ENCODE results near the gene GPN2. TPM values are rescaled to one million over a fixed set of nuclear protein-coding genes. Genes with fewer than 3 reads are reported as not detected.

Gene GPN2
- total and polyA plus RNA-seq, 4 donors = 9.5 to 12.7 (median 10.4) TPM

- TF ChIP-seq GABPA (IDR thresholded peaks at IDR 0.05 in 1 of 2, conservative IDR thresholded peaks at IDR 0.05 in 1 of 2) = no peak
- no peak for TF ChIP-seq HNF4A (conservative IDR thresholded peaks at IDR 0.05)
These were observed 27.1 kb downstream of the GPN2 start, which contains the start of gene SFN (continued) for GRCh38 chr1:26862781-26863684.

GRCh38 chr1:26861889-26862378, 28.1 kb downstream of the GPN2 start:
- no peaks in the 10 kb centered on the region for H3K9me3 ChIP-seq (ENCODE audit: control insufficient read depth in 4 of 4, low read length in 3 of 4)
- 95% methylated on average over 7 of the region's 7 CpGs for WGBS
- H3K9ac ChIP-seq (ENCODE audit: low read depth in 1 of 2, low read length in 2 of 2) = no peak overlapping the region
- H3K4me3 ChIP-seq (ENCODE audit: low read depth in 1 of 3, low read length in 3 of 3) = no peak overlapping the region
- peaks cover 0 to 12% (median 6%) of the 10 kb centered on the region in 4 donors for H3K4me1 ChIP-seq (ENCODE audit: control insufficient read depth in 4 of 4, insufficient read depth in 4 of 4, low read length in 3 of 4)
- peaks cover 0 to 5% (median 0%) of the 10 kb centered on the region in 4 donors for H3K36me3 ChIP-seq (ENCODE audit: control insufficient read depth in 4 of 4, insufficient read depth in 3 of 4, low read depth in 1 of 4, low read length in 3 of 4)
- no peak for DNase-seq (ENCODE audit: low spot score)
- no peak for TF ChIP-seq JUND (IDR thresholded peaks at IDR 0.05)
- TF ChIP-seq, protein P1, sequence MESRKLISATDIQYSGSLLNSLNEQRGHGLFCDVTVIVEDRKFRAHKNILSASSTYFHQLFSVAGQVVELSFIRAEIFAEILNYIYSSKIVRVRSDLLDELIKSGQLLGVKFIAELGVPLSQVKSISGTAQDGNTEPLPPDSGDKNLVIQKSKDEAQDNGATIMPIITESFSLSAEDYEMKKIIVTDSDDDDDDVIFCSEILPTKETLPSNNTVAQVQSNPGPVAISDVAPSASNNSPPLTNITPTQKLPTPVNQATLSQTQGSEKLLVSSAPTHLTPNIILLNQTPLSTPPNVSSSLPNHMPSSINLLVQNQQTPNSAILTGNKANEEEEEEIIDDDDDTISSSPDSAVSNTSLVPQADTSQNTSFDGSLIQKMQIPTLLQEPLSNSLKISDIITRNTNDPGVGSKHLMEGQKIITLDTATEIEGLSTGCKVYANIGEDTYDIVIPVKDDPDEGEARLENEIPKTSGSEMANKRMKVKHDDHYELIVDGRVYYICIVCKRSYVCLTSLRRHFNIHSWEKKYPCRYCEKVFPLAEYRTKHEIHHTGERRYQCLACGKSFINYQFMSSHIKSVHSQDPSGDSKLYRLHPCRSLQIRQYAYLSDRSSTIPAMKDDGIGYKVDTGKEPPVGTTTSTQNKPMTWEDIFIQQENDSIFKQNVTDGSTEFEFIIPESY (IDR thresholded peaks at IDR 0.05) = no peak
- no peak for TF ChIP-seq RAD21 (IDR thresholded peaks at IDR 0.05)
- H3K27ac ChIP-seq (ENCODE audit: low read depth in 1 of 2, low read length in 2 of 2) = no peak overlapping the region
- no peaks in the 10 kb centered on the region for H3K27me3 ChIP-seq (ENCODE audit: control insufficient read depth in 4 of 4, insufficient read depth in 4 of 4, low read length in 3 of 4)

GRCh38 chr1:26861286-26861701, 28.8 kb downstream of the GPN2 start:
- 75% methylated on average over 5 of the region's 5 CpGs for WGBS
- Histone ChIP-seq H3K27ac (ENCODE audit: low read depth in 1 of 2, low read length in 2 of 2) (no peak overlapping the region), H3K4me1 (ENCODE audit: control insufficient read depth in 4 of 4, insufficient read depth in 4 of 4, low read length in 3 of 4) (peaks cover 0 to 12% (median 6%) of the 10 kb centered on the region in 4 donors), H3K9ac (ENCODE audit: low read depth in 1 of 2, low read length in 2 of 2) (no peak overlapping the region), H3K4me3 (ENCODE audit: low read depth in 1 of 3, low read length in 3 of 3) (no peak overlapping the region), H3K36me3 (ENCODE audit: control insufficient read depth in 4 of 4, insufficient read depth in 3 of 4, low read depth in 1 of 4, low read length in 3 of 4) (peaks cover 0 to 7% (median 0%) of the 10 kb centered on the region in 4 donors), H3K27me3 (ENCODE audit: control insufficient read depth in 4 of 4, insufficient read depth in 4 of 4, low read length in 3 of 4) (no peaks in the 10 kb centered on the region), H3K9me3 (ENCODE audit: control insufficient read depth in 4 of 4, low read length in 3 of 4) (no peaks in the 10 kb centered on the region)
- TF ChIP-seq TAF1 (conservative IDR thresholded peaks at IDR 0.05) = no peak
- DNase-seq (ENCODE audit: low spot score) = no peak

DNA sequence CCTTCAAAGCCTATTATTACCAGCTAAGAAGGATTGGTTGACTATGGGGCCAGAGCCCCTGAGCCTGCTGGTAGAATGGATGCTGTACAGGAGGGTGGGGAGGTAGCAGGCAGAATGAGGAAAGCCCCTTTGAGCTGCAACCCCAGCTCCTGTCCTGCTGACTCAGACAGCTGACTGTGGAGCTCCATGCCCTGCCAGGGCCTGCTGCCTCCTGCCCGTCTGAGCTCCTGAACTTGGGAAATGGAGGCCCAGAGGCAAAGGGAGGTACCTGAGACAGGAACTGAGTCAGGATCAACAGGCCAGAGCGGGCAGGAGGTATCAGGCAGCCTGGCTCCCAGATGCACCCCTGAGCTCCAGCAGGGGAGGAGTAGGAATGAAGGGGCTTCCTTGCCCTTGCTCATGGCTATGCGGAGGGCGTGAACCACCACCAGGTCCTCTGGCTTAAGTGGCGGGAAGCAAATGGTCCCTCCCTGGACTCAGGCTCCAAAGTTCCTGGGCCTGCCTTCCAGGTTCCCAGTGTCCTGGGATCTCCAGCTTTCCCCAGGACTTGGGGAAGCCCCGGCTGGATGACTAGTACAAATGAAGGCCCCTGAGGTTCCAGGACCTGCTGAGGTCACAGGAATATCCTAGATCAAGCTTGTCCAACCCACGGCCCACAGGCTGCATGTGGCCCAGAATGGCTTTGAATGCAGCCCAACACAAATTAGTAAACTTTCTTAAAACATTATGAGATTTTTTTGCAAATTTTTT, 31.0 kb downstream of the GPN2 start:
- peaks cover 0 to 22% (median 7%) of the 10 kb centered on the region in 4 donors for H3K36me3 ChIP-seq (ENCODE audit: control insufficient read depth in 4 of 4, insufficient read depth in 3 of 4, low read depth in 1 of 4, low read length in 3 of 4)
- DNase-seq (ENCODE audit: low spot score) = no peak
- H3K4me3 ChIP-seq (ENCODE audit: low read depth in 1 of 3, low read length in 3 of 3) = no peak overlapping the region
- WGBS = 95% methylated on average over 7 of the region's 7 CpGs
- peaks cover 0 to 2% (median 2%) of the 10 kb centered on the region in 4 donors for H3K4me1 ChIP-seq (ENCODE audit: control insufficient read depth in 4 of 4, insufficient read depth in 4 of 4, low read length in 3 of 4)
- TF ChIP-seq, protein P2, sequence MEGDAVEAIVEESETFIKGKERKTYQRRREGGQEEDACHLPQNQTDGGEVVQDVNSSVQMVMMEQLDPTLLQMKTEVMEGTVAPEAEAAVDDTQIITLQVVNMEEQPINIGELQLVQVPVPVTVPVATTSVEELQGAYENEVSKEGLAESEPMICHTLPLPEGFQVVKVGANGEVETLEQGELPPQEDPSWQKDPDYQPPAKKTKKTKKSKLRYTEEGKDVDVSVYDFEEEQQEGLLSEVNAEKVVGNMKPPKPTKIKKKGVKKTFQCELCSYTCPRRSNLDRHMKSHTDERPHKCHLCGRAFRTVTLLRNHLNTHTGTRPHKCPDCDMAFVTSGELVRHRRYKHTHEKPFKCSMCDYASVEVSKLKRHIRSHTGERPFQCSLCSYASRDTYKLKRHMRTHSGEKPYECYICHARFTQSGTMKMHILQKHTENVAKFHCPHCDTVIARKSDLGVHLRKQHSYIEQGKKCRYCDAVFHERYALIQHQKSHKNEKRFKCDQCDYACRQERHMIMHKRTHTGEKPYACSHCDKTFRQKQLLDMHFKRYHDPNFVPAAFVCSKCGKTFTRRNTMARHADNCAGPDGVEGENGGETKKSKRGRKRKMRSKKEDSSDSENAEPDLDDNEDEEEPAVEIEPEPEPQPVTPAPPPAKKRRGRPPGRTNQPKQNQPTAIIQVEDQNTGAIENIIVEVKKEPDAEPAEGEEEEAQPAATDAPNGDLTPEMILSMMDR (IDR thresholded peaks at IDR 0.05; ENCODE audit: low read depth, low read length, missing input control) = no peak
- TF ChIP-seq MAX (IDR thresholded peaks at IDR 0.05) = no peak
- TF ChIP-seq GABPA (IDR thresholded peaks at IDR 0.05 in 1 of 2, conservative IDR thresholded peaks at IDR 0.05 in 1 of 2) = no peak
- no peak for TF ChIP-seq REST (IDR thresholded peaks at IDR 0.05)
- TF ChIP-seq HNF4A (conservative IDR thresholded peaks at IDR 0.05) = no peak
- TF ChIP-seq TAF1 (conservative IDR thresholded peaks at IDR 0.05) = no peak
- TF ChIP-seq, protein P3, sequence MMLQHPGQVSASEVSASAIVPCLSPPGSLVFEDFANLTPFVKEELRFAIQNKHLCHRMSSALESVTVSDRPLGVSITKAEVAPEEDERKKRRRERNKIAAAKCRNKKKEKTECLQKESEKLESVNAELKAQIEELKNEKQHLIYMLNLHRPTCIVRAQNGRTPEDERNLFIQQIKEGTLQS (IDR thresholded peaks at IDR 0.05) = no peak
- no peak for TF ChIP-seq RAD21 (IDR thresholded peaks at IDR 0.05)
- H3K27me3 ChIP-seq (ENCODE audit: control insufficient read depth in 4 of 4, insufficient read depth in 4 of 4, low read length in 3 of 4) = no peaks in the 10 kb centered on the region
- H3K9ac ChIP-seq (ENCODE audit: low read depth in 1 of 2, low read length in 2 of 2) = no peak overlapping the region
- no peaks in the 10 kb centered on the region for H3K9me3 ChIP-seq (ENCODE audit: control insufficient read depth in 4 of 4, low read length in 3 of 4)
- H3K27ac ChIP-seq (ENCODE audit: low read depth in 1 of 2, low read length in 2 of 2) = no peak overlapping the region
